ENCODE measurements around the gene RNF157.

RNF157 gene

GRCh38 chr17:76240461-76241203 lies at the start of gene RNF157:
TSS of gene RNF157 (minus strand) at chr17:76240493. CDS start at chr17:76240240, 253 bp downstream.
- H3F3A ChIP-seq (ENCODE audit: insufficient read depth, low read length), result peaks cover 4% of the 10 kb centered on the region
- H3K4me3 ChIP-seq (ENCODE audit: low read length), result peak within 1 kb of the TSS; percentile 73
- no peak within 1 kb of the TSS for H3K27ac ChIP-seq (ENCODE audit: low read length)
- H3K79me2 ChIP-seq (ENCODE audit: low read length), result no peaks in the 10 kb centered on the region
- peak within 1 kb of the TSS; percentile 41; the same call in 1 of the 2 replicates for H3K9ac ChIP-seq (ENCODE audit: low read length)
- H3K27me3 ChIP-seq (replicated peaks; ENCODE audit: insufficient read depth, low read length), result 0 out of 2 replicates have a peak, but pooled peaks cover 4% of the 10 kb centered on the region
- H3K9me3 ChIP-seq (replicated peaks; ENCODE audit: insufficient read depth, low read length), result no peaks in the 10 kb centered on the region
- H4K20me1 ChIP-seq (ENCODE audit: insufficient read depth, low read length), result no peaks in the 10 kb centered on the region
- no peaks in the 10 kb centered on the region for H3K36me3 ChIP-seq (replicated peaks; ENCODE audit: insufficient read depth, low read length)
- peak; percentile 60 for DNase-seq
- peak within 1 kb of the TSS; percentile 84 for H2AFZ ChIP-seq (ENCODE audit: low read length)
- no peaks in the 10 kb centered on the region for H3K9me2 ChIP-seq (replicated peaks; ENCODE audit: insufficient read depth, low read length)
- peak within 1 kb of the TSS; percentile 99 for H3K4me2 ChIP-seq (ENCODE audit: low read depth, low read length)
- H3K4me1 ChIP-seq (ENCODE audit: low read length), result peaks cover 7% of the 10 kb centered on the region
- TF ChIP-seq EZH2phosphoT487 (IDR thresholded peaks at IDR 0.05; ENCODE audit: low read length), result no peak
- TF ChIP-seq, protein P1, sequence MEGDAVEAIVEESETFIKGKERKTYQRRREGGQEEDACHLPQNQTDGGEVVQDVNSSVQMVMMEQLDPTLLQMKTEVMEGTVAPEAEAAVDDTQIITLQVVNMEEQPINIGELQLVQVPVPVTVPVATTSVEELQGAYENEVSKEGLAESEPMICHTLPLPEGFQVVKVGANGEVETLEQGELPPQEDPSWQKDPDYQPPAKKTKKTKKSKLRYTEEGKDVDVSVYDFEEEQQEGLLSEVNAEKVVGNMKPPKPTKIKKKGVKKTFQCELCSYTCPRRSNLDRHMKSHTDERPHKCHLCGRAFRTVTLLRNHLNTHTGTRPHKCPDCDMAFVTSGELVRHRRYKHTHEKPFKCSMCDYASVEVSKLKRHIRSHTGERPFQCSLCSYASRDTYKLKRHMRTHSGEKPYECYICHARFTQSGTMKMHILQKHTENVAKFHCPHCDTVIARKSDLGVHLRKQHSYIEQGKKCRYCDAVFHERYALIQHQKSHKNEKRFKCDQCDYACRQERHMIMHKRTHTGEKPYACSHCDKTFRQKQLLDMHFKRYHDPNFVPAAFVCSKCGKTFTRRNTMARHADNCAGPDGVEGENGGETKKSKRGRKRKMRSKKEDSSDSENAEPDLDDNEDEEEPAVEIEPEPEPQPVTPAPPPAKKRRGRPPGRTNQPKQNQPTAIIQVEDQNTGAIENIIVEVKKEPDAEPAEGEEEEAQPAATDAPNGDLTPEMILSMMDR (IDR thresholded peaks at IDR 0.05; ENCODE audit: low read length), result no peak
- no peak for TF ChIP-seq EZH2 (optimal IDR thresholded peaks at IDR 0.05; ENCODE audit: low read depth, low read length)

- no peaks in the 10 kb centered on the region for H3K79me2 ChIP-seq (ENCODE audit: low read length)
- H3K4me1 ChIP-seq (ENCODE audit: low read length), result no peaks in the 10 kb centered on the region
- TF ChIP-seq, protein P1 (IDR thresholded peaks at IDR 0.05; ENCODE audit: low read length), result no peak
- TF ChIP-seq EZH2 (optimal IDR thresholded peaks at IDR 0.05; ENCODE audit: low read depth, low read length) (no peak), EZH2phosphoT487 (IDR thresholded peaks at IDR 0.05; ENCODE audit: low read length) (no peak)
- no peak overlapping the region for H3K4me3 ChIP-seq (ENCODE audit: low read length)
- no peak for DNase-seq
- no peaks in the 10 kb centered on the region for H3K36me3 ChIP-seq (replicated peaks; ENCODE audit: insufficient read depth, low read length)
- H3K9me3 ChIP-seq (replicated peaks; ENCODE audit: insufficient read depth, low read length), result no peaks in the 10 kb centered on the region
- H3F3A ChIP-seq (ENCODE audit: insufficient read depth, low read length), result no peaks in the 10 kb centered on the region
- no peaks in the 10 kb centered on the region for H3K27me3 ChIP-seq (replicated peaks; ENCODE audit: insufficient read depth, low read length)
- no peak overlapping the region for H2AFZ ChIP-seq (ENCODE audit: low read length)
- H3K27ac ChIP-seq (ENCODE audit: low read length), result no peak overlapping the region
- H3K9me2 ChIP-seq (replicated peaks; ENCODE audit: insufficient read depth, low read length), result no peaks in the 10 kb centered on the region
- no peaks in the 10 kb centered on the region for H4K20me1 ChIP-seq (ENCODE audit: insufficient read depth, low read length)
- no peak overlapping the region for H3K9ac ChIP-seq (ENCODE audit: low read length)
- H3K4me2 ChIP-seq (ENCODE audit: low read depth, low read length), result no peak overlapping the region
These were observed 41.5 kb upstream of the RNF157 start for GRCh38 chr17:76281573-76282371.

DNA sequence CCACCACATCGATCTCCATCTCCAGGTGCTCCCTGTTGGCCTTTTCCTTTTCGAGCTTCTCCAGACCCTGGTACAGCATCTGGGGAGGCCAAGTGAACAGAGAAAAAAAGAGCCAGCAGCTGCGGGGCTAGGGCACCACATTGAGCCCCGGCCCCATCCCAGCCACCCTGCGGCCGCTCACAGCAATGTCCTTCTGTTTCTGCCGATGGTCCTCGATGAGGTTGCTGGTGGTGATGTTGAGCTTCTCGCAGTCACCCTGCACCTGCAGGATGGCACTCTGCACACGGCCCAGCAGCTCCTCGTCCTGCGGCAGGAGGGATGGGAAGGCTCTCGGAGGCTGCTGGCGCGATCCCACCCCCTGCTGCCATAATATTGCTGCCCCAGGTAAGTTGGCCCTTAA lies 40.4 kb upstream of the RNF157 start:
- Histone ChIP-seq H2AFZ (ENCODE audit: low read length) (no peak overlapping the region), H4K20me1 (ENCODE audit: insufficient read depth, low read length) (no peaks in the 10 kb centered on the region), H3K4me1 (ENCODE audit: low read length) (no peaks in the 10 kb centered on the region), H3K79me2 (ENCODE audit: low read length) (no peaks in the 10 kb centered on the region), H3K9me2 (replicated peaks; ENCODE audit: insufficient read depth, low read length) (no peaks in the 10 kb centered on the region), H3K4me3 (ENCODE audit: low read length) (no peak overlapping the region), H3K27me3 (replicated peaks; ENCODE audit: insufficient read depth, low read length) (no peaks in the 10 kb centered on the region), H3K36me3 (replicated peaks; ENCODE audit: insufficient read depth, low read length) (no peaks in the 10 kb centered on the region), H3K27ac (ENCODE audit: low read length) (no peak overlapping the region), H3K9ac (ENCODE audit: low read length) (no peak overlapping the region), H3K9me3 (replicated peaks; ENCODE audit: insufficient read depth, low read length) (no peaks in the 10 kb centered on the region), H3F3A (ENCODE audit: insufficient read depth, low read length) (no peaks in the 10 kb centered on the region), H3K4me2 (ENCODE audit: low read depth, low read length) (no peak overlapping the region)
- DNase-seq, result no peak
- TF ChIP-seq, protein P1 (IDR thresholded peaks at IDR 0.05; ENCODE audit: low read length), result no peak
- TF ChIP-seq EZH2 (optimal IDR thresholded peaks at IDR 0.05; ENCODE audit: low read depth, low read length) (no peak), EZH2phosphoT487 (IDR thresholded peaks at IDR 0.05; ENCODE audit: low read length) (no peak)

All from MM.1S (cell line).